Mesodermal cell (in vitro differentiated cells): ENCODE measurements around the gene CFAP157.

Source experiments
- H3K27ac ChIP-seq: 2 replicates; pipeline ENCODE4 v1.7.0; 2013; ENCODE audit warnings: mild to moderate bottlenecking, low read depth, low read length, moderate library complexity; ENCODE audit not compliant: severe bottlenecking
- H3K36me3 ChIP-seq: 2 replicates; pipeline ENCODE4 v1.7.1; 2013; ENCODE audit warnings: mild to moderate bottlenecking, low read length, moderate library complexity; ENCODE audit not compliant: control insufficient read depth, insufficient read depth
- H3K4me1 ChIP-seq: one replicate; pipeline ENCODE4 v1.7.1; 2013; ENCODE audit warnings: mild to moderate bottlenecking, low read length; ENCODE audit not compliant: insufficient read depth, control insufficient read depth, poor library complexity, severe bottlenecking
- H3K4me3 ChIP-seq: 2 replicates; pipeline ENCODE4 v1.7.0; 2013; ENCODE audit warnings: low read length, control low read depth, mild to moderate bottlenecking; ENCODE audit not compliant: insufficient read depth, poor library complexity, severe bottlenecking; ENCODE audit errors: extremely low read depth
- H3K9me3 ChIP-seq: 2 replicates; pipeline ENCODE4 v1.7.1; 2013; ENCODE audit warnings: mild to moderate bottlenecking, low read length, moderate library complexity; ENCODE audit not compliant: control insufficient read depth
- WGBS, 2 experiments: methylation state at CpG; one replicate each; pipeline ENCODE4 v1.1.5; 2013; ENCODE audit warnings: missing lambda C conversion rate in 2 of 2; ENCODE audit not compliant: insufficient coverage in 2 of 2; 5-methylcytosine and 5-hydroxymethylcytosine counted together

CFAP157 gene

DNA sequence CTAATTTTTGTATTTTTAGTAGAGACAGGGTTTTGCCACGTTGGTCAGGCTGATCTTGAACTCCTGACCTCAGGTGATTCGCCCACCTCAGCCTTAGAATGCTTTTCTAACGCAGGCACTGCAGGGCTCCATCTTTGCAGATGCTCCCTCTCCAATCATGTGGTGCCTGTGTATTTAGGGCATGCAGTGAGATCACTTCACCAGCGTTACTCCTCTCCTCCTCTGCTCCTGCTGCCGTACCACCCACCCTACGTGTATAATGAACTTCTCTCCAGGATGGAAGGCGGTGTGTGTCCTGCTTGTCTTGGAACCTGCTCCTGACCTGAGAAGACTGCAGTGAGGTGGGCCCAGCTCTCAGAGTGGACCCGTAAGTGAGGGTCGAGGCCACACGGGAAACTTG, 13.6 kb upstream of the CFAP157 start:
- 94 to 97% methylated on average over 8 to 9 of the region's 10 CpGs for WGBS, 2 experiments
- H3K36me3 ChIP-seq = peaks cover 25% of the 10 kb centered on the region
- no peaks in the 10 kb centered on the region for H3K4me1 ChIP-seq
- H3K9me3 ChIP-seq = no peaks in the 10 kb centered on the region
- no peak overlapping the region for H3K27ac ChIP-seq
- H3K4me3 ChIP-seq = no peak overlapping the region

GRCh38 chr9:127693697-127694096, 13.1 kb upstream of the CFAP157 start:
- Histone ChIP-seq H3K4me3 (no peak overlapping the region), H3K4me1 (no peaks in the 10 kb centered on the region)
- 87 to 90% methylated on average over 3 of the region's 4 CpGs for WGBS, 2 experiments

DNA sequence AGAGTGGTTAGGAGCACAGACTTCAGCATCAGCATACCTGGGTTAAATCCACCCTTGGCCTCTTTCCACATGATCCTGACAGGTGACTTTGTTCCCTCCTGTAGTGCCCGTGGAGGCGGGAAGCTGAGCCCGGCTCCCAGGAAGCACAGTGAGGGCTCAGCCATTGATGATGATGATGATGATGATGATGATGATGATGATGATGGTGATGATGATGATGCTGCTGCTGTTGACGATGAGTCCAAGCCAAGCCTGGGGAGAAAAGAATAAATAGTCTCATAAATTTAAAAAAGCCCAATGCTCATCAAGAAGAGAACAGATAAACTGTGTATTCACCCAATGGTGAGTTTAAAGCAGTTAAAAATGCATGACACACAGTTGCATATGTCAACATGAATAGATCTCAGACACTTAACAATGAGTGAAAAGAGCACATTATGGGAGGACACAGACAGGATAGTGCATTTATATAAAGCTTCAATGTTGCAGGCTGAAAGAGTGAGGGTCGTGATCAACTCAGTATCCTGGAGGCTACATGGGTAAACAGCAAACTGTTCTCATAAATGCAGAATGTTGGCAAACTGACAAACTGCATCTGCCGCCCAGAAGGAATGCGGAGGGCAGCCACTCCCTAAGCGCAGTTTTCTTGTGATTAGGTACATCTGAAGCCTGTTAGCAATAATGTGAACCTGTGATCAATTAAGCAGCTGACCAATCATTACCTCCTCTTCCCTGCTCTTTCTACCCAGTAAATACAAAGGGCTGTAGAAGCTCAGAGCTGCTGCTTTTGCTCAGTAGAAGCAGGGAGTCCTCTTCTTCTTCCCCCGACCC, 11.7 kb upstream of the CFAP157 start:
- peaks cover 7% of the 10 kb centered on the region for H3K36me3 ChIP-seq
- H3K27ac ChIP-seq = no peak overlapping the region
- no peaks in the 10 kb centered on the region for H3K4me1 ChIP-seq
- WGBS, 2 experiments = 90 to 98% methylated on average over 5 to 8 of the region's 9 CpGs
- no peak overlapping the region for H3K4me3 ChIP-seq
- H3K9me3 ChIP-seq = no peaks in the 10 kb centered on the region

More at GRCh38 chr9:127693697-127694096, 13.1 kb upstream of the CFAP157 start:
- no peak overlapping the region for H3K27ac ChIP-seq
- H3K9me3 ChIP-seq = no peaks in the 10 kb centered on the region
- peaks cover 19% of the 10 kb centered on the region for H3K36me3 ChIP-seq

DNA sequence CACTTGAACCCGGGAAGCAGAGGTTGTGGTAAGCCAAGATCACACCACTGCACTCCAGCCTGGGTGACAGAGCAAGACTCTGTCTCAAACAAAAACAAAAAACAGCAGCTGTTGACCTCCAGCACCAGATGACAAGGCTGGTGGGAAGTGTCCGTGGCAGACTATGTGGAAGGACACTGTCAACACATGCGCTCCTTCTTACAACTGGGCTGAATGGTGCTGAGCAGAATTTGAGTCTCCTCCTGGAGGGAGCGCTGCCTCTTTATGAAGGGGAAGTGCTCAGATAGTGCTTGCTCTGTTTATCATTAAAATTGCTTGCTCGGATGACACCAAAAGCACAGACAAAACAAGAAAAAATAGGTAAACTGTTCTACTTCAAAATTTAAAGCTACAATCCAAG, 9.2 kb upstream of the CFAP157 start:
- Histone ChIP-seq H3K4me3 (no peak overlapping the region), H3K9me3 (no peaks in the 10 kb centered on the region), H3K4me1 (no peaks in the 10 kb centered on the region), H3K36me3 (peaks cover 3% of the 10 kb centered on the region), H3K27ac (no peak overlapping the region)
- WGBS, 2 experiments = 85 to 93% methylated on average over 4 to 5 of the region's 5 CpGs

DNA sequence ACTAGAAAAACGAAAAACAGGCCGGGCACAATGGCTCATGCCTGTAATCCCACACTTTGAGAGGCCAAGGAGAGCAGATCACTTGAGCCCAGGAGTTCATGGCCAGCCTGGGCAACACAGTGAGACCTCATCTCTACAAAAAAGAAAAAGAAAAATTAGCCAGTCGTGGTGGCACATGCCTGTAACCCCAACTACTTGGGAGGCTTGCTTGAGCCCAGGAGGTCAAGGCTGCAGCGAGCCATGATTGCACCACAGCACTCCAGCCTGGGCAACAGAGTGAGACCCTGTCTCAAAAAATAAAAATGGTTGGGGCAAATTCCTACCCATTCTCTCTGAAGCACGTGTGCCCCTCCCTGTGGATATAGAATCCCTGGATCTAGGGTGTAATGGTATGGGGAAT, 8.4 kb upstream of the CFAP157 start:
- WGBS, 2 experiments = 93 to 100% methylated on average over 3 to 5 of the region's 5 CpGs
- H3K9me3 ChIP-seq = no peaks in the 10 kb centered on the region
- H3K36me3 ChIP-seq = peaks cover 3% of the 10 kb centered on the region
- no peak overlapping the region for H3K4me3 ChIP-seq
- H3K4me1 ChIP-seq = no peaks in the 10 kb centered on the region
- no peak overlapping the region for H3K27ac ChIP-seq

DNA sequence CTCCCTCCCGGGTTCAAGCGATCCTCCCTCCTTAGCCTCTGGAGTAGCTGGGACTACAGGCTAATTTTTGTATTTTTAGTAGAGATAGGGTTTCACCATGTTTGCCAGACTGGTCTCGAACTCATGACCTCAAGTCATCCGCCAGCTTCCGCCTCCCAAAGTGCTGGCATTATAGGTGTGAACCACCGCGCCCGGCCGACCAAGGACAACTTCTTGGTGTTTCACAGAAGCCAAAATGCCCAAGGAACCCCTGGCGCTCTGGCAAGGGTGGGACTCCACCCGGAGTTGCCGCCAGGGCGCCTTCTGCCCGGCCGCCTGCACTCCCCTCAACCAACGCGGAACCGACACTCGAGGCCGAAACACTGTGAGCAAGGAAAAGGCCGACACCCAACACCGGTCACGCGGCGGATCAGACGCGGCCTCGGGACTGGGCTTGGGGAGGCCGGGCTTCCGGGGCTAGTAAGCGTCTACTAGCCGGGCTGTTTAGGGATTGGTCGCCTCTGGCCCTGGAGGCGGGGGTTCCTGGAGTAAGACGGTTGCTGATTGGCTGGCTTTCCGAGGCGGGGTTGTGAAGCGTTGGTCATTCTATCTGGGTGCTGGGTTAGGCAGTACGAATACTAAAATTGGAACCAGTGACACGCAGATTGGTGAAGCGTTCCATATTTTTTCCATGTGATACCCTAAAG, 7.7 kb upstream of the CFAP157 start:
- no peaks in the 10 kb centered on the region for H3K4me1 ChIP-seq
- H3K4me3 ChIP-seq = no peak overlapping the region
- peaks cover 3% of the 10 kb centered on the region for H3K36me3 ChIP-seq
- no peak overlapping the region for H3K27ac ChIP-seq
- WGBS, 2 experiments = 44 to 49% methylated on average over 36 to 40 of the region's 41 CpGs
- no peaks in the 10 kb centered on the region for H3K9me3 ChIP-seq

- Histone ChIP-seq H3K4me3 (no peak overlapping the region), H3K36me3 (no peaks in the 10 kb centered on the region), H3K4me1 (no peaks in the 10 kb centered on the region), H3K27ac (no peak overlapping the region), H3K9me3 (no peaks in the 10 kb centered on the region)
- WGBS, 2 experiments = 100% methylated on average over 2 of the region's 2 CpGs
These were observed 6.6 kb upstream of the CFAP157 start for GRCh38 chr9:127700140-127700539.

DNA sequence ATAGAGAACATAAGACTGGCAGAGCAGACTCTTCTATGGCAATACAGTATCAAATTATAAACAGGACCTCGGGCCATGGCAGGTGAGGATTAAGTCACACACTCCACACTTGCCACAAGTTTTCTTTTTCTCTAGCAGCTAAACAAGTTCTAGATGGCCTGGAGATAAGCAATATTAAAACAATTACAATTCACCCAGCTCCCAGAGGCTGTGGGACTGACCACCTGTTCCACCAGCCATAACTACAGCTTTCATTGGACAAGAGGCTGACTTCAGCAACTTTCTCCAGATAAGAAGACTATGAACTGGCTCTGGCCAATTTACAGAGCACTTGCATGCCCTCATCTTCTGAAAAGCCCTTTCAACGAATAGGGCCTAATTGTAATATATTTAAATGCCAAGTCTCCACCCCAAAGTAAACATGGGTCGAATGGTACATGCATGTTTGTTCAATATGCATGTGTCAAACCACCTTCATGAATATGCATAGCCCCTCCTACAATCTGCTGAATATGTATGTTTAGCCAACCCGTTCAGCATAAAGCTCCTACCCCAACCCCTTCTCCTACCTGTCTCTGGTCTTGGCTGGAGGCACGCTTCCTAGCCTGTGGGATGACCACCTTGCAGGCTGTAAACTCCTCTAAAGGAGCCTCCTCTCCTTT, 6.1 kb upstream of the CFAP157 start:
- H3K9me3 ChIP-seq = no peaks in the 10 kb centered on the region
- H3K4me1 ChIP-seq = no peaks in the 10 kb centered on the region
- no peak overlapping the region for H3K4me3 ChIP-seq
- WGBS, 2 experiments = 85 to 91% methylated on average over 4 to 5 of the region's 5 CpGs
- H3K36me3 ChIP-seq = no peaks in the 10 kb centered on the region
- H3K27ac ChIP-seq = no peak overlapping the region

- Histone ChIP-seq H3K4me1 (no peaks in the 10 kb centered on the region), H3K4me3 (no peak overlapping the region), H3K27ac (no peak overlapping the region), H3K9me3 (no peaks in the 10 kb centered on the region), H3K36me3 (no peaks in the 10 kb centered on the region)
- 90 to 93% methylated on average over 5 to 8 of the region's 9 CpGs for WGBS, 2 experiments
These were observed 3.4 kb upstream of the CFAP157 start for GRCh38 chr9:127703289-127703946.

DNA sequence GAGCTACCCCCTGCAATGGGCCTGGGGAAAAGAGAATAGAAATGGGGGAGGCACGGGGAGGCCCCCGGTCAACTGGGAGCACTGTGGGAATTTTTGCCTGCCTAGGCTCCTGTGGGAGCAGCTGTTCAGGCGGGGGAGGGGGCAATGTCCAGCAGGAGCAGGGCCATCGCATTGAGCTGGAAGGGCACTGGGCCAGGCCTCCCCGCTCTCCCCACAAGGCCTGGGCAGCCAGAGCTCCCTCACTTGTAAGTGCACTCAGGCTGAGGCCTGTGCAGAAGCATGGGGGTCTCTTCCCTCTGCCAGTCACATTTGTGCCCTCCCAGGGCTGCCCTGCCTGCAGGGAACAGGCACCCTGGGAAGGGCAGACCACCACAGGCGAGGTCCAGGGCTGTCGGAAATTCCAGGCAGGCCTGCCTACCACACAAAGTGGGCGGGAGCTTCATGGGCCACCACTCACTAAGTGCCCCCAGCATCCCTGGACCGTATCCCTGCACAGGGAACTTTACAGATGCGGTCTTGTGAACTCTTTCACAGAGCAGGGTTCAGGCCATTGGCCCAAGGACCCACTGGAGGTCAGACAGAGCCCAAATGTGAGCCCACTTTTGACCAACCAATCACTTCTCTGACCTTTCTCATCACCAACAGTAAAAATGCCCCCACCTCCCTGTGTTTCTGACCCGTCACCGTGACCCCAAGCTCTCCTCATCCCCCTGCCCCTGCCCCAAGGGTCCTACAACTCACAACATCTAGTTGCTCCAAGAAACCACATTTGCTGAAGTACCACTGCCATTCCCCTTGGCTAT, 1.0 kb upstream of the CFAP157 start:
- peaks cover 4% of the 10 kb centered on the region for H3K9me3 ChIP-seq
- no peak overlapping the region for H3K4me3 ChIP-seq
- no peaks in the 10 kb centered on the region for H3K36me3 ChIP-seq
- no peak overlapping the region for H3K27ac ChIP-seq
- H3K4me1 ChIP-seq = no peaks in the 10 kb centered on the region
- 75 to 87% methylated on average over 9 to 10 of the region's 12 CpGs for WGBS, 2 experiments
